ENCODE data around the gene PLCG2.

The PLCG2 gene

DNA sequence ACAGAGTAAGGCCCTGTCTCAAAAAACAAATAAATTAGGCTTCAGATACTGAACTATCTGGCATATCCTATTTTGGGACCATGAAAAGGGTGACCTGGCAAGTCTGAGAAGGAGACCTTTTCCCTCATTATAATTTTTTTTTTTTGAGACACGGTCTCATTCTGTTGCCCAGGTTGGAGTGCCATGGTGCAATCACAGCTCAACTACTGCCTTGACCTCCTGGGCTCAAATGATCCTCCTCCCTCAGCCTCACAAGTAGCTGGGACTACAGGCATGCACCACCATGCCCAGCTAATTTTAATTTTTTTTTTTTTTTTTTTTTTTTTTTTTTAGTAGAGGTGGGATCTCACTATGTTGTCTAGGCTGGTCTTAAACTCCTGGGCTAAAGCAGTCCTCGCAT is 37.3 kb downstream of the PLCG2 start:
- DNase-seq (ENCODE audit: low read depth): no peak

DNA sequence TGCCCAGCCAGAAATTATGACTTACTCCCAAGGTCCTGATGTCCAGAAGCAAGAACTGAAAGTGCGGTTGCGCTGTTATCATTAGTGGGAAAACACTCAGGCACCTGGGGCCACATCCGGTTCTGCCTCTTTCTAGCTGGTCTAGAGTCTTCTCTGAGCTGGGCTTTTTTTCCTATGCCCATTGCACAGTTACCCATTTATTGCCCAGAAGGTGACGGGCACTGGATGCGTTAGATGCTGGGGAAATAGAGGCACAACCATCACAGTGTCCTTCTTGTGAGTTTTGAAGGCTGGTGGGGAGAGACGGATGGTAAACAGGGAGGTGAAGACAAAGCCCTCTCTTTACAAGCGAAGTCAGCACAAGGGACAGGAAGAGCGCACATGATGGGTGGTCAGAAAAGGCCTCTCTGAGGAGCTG is 37.7 kb downstream of the PLCG2 start:
- no peak for DNase-seq (ENCODE audit: low read depth)

GRCh38 chr16:81817296-81817695 is 38.2 kb downstream of the PLCG2 start:
- DNase-seq (ENCODE audit: low read depth): no peak

- DNase-seq (ENCODE audit: low read depth): no peak
Observed at GRCh38 chr16:81817789-81818567, 38.9 kb downstream of the PLCG2 start.

DNA sequence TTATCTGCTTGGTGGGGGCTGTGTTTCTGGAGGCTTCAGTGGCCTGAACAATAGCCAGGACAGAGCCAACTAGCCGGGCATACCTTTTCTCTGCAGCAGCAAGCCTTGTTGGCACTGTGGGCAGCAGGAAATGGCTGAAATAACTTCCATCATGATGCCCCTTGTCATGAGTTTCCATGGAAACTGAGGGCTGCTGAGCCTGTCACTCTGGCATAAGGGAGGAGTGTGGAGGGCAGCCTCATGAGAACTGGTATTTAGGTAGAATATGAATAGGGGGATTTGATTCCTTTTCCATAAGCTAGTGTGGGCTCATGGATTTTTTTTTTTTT is 39.4 kb downstream of the PLCG2 start:
- no peak for DNase-seq (ENCODE audit: low read depth)

DNA sequence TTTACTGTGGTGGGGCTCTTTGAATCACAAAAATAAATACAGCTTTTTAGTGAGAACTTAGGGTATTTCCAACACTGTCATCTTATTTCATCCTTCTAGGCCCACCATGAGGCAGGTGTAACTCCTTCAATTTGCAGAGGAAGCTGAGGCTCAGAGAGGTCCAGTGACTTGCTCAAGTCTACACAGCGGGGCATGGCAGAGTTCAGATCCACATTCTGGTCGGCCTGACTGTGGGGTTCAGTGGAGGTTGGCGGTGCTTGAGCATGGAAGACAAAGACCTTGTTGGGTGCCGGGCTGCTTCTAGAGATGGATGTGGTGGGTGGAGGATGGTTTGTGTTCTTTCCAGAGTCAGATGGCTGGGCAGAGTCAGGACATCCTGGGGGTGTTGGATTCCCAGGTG is 39.8 kb downstream of the PLCG2 start:
- DNase-seq (ENCODE audit: low read depth): no peak

- no peak for DNase-seq (ENCODE audit: low read depth)
Observed at GRCh38 chr16:81821436-81822128, 42.5 kb downstream of the PLCG2 start.

DNA sequence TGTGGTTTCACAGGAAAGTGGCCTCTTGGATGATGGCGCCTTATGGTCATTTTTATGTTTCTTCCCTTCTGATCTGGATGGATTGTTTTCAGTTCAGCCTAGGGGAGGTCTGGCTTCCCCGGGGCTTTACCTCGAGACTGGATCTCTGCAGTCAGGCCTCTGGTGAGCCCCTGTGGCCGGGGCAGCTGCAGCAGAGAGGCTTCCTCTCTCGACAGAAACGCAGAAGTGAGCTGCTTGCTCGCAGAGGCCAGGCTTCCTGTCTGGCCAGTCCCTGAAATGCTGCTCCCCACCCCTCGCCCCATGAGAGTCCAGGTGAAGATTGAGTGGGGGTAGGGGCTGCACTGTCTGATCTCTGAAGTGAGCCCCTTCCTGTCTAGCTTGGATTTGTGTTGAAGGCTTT is 44.0 kb downstream of the PLCG2 start:
- DNase-seq (ENCODE audit: low read depth): no peak

DNA sequence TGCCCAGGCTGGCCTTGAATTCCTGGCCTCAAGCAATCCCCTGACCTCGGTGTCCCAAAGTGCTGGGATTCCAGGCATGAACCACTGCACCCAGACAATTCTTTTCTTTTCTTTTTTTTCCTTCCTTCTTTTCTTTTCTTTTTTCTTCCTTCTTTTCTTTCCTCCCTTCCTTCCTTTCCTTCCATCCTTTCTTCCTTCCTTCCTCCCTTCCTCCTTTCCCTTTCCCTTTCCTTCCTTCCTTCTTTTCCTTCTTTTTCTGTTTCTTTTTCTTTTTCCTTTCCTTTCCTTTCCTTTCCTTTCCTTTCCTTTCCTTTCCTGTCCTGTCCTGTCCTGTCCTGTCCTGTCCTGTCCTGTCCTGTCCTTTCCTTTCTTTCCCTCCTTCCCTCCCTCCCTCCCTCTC is 44.6 kb downstream of the PLCG2 start:
- DNase-seq (ENCODE audit: low read depth): no peak

- no peak for DNase-seq (ENCODE audit: low read depth)
Observed at GRCh38 chr16:81826523-81826922, 47.4 kb downstream of the PLCG2 start.

DNA sequence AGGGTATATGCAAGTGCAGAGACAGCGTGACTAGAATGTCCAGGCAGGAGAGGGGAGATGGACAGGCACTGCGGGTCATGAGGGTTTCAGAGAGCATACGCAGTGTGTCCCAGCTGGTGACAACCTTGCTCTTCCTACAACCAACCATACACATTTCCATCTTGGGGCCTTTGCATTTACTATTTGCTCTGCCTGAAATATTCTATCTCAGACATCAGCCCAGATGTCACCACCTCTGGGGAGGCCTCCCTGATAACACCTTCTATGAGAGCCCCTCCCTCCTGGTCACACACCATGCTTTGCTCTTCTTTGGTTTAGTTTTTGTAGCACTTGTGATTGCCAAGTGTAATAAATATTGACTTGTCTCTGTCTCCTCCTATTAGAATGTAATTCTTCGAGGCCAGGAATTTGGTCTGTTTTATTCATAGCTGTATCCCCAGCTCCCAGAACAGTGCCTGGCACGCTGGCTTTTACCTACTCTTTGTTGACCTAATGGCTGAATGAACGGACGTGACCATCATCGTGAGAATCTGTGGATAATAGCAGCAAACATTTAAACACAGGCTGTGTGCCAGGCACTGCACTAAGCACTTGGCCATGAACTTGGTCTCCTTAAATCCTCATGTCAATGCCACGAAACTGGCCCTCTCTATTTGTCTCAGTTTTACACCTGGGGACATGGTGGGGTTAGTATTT is 51.9 kb downstream of the PLCG2 start:
- DNase-seq (ENCODE audit: low read depth): no peak

DNA sequence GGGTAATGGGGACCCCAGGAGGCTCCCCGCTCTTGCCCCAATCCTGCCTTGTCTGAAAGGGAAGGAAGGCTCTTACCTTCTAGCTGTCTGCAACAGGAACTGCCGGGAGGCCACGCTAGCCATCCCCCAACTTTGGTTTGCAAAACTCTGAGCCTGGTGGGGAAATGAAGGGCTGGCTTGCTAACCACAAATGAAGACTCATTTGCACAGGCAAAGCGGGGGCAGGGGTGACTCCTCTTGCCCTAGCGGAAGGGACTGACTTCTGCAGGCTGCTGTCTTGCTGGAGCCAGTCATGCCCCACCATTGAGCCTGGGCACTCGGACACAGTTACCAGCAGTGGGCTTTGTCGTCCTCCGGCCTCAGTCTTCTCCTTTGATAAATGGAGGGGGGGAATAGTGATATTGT is 52.6 kb downstream of the PLCG2 start:
- peak; percentile 50 for DNase-seq (ENCODE audit: low read depth)

GRCh38 chr16:81832801-81833547 is 53.9 kb downstream of the PLCG2 start:
- DNase-seq (ENCODE audit: low read depth): no peak

DNA sequence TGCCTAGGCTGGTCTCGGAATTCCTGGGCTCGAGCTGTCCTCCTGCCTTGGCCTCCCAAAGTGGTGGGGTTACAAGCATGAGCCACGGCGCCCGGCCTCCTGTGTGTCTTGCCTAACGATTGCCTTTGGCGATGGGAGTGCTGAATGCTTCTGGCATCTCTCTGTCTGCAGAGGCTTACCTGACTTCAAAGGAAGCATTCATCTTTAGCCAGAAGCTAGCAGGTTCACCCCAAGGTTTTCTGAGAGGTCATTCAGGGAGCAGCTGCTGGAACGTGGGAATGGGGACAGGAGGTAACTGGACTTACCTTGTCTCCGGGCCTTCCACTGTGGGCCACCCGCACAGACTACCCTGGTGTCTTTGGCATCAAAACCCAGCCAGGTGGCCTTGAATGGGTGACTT is 54.7 kb downstream of the PLCG2 start:
- DNase-seq (ENCODE audit: low read depth): no peak

DNA sequence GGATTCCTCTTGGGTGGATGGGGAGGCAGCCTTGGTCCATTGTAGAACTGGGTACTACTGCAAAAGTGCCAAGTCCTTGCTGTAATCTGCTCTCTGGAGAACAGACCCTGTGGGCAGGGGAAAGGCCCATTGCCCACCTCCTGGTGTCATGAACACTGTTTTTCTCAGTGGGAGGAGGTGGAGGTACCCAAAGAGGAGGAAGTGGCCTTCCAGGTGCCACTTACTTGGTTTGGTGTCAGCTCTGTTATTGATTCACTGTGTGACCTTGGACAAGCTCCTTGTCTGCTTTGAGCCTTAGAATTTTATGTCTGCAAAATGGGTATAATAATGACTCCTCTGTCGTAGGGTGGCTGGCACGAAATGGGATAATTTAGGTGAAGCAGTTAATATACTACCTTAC is 55.8 kb downstream of the PLCG2 start:
- no peak for DNase-seq (ENCODE audit: low read depth)

DNA sequence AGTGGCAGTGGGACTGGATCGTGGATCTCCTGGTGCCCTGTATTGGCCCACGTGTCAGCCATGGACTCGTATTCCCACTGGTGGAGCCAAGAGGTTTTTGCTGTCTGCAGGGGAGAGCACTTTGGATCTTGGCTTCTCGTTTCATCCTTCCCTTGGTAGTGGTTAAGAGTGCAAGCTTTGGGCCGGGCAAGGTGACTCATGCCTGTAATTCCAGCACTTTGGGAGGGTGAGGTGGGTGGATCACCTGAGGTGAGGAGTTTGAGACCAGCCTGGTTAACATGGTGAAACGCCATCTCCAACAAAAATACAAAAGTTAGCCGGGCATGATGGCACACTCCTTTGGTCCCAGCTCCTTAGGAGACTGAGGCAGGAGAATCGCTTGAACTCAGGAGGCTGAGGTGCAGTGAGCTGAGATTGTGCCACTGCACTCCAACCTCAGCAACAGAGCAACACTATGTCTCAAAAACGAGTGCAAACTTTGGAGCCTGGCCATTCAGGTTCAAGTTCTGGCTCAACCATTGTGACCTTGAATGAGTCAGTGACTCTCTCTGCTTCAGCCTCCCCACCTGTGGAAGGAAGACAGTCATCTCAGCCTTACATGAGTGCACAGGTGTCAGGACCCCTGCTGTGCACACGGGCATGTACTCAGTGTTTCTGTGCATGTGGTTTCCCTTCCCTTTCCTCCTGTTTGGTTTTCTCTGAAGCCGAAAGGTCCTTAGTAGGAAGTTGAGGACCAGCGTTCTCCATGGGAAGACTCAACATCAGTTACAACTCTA is 57.4 kb downstream of the PLCG2 start:
- no peak for DNase-seq (ENCODE audit: low read depth)

GRCh38 chr16:81837312-81837751 is 58.2 kb downstream of the PLCG2 start:
- DNase-seq (ENCODE audit: low read depth): no peak

- no peak for DNase-seq (ENCODE audit: low read depth)
Observed at GRCh38 chr16:81838794-81839193, 59.7 kb downstream of the PLCG2 start.

DNA sequence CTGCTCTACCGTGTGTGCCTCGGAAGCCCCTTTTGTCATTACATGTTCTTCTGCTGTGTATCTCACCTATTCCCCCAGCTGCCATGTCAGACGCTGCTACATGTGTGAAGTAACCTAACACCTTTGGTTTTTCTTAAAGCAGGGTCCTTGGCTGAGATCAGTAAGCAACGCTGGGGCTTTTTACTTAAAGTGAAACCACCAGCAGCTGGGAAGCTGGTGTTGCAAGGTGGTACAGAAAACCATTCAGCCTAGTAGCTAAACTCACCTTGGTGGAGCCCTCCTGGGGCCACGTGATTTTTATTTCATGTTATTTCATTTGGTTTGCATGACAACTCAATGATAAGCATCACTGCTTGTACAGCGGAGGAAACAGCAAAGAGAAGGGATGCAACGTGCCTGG is 62.6 kb downstream of the PLCG2 start:
- no peak for DNase-seq (ENCODE audit: low read depth)

DNA sequence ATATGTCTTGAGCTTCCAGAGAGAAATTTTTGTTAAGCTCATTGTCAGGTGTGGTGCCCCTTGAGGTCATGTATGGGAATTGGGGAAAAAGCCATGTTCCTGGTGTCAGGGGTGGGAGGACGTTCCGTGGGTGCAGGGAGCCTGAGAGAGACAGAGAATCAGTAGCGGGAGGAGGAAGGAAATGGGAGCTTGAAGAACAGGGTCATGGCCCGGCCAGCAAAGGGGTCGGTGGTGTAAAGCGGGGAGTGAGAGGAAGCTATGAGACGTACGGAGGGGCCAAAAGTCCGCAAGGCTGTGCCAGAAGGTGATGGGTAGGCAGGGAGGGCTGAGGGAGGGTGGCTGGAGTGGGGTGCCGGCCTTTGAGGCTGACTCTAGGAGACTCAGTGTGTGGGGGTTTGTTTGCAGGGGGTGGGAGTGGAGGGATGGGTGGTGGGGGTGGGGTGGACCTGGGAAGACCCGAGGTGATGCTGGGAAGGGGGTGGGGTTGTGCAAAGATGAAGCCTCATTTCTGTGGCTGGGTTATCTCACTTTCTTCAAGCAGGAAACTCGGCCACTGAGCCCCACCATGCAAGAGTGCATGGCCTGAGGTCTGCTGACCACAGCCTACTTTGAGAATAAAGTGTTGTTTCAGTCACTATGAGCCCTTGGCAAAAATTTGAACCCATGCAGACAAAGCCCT is 63.6 kb downstream of the PLCG2 start:
- no peak for DNase-seq (ENCODE audit: low read depth)

DNA sequence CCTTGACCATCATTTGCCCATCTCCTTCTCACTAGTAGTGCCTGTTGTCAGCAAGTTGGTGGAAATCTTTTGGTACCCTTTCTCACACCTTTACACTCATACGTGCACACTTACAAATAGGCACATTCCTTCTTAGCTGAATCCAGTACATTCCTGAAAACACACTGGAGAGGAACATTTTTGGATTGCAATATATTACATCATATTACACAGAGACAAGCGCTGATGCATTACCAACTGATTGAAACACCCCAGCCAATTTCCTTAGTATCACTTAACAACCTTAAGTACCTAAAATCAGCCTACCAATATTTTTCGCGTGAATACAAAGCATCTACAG is 64.1 kb downstream of the PLCG2 start:
- DNase-seq (ENCODE audit: low read depth): no peak

Data from stimulated activated CD8-positive, alpha-beta memory T cell treated with anti-CD3 and anti-CD28 coated beads, Interleukin-12 subunit alpha, Interleukin-12 subunit beta, amount 100 ng/mL, for 4 hours (primary cell).